Stimulated activated CD4-positive, alpha-beta T cell treated with anti-CD3 and anti-CD28 coated beads, Interleukin-12 subunit alpha, Interleukin-12 subunit beta, amount 100 ng/mL, for 24 hours (primary cell): ENCODE measurements around the gene HOXD10.

Experiments
- DNase-seq, 2 experiments: peaks; one replicate each; pipeline ENCODE4 v3.0.0-alpha.2; 2020; ENCODE audit warnings: low read depth in 2 of 2

Gene HOXD10

GRCh38 chr2:176150584-176151441, 34.2 kb downstream of the HOXD10 start:
- DNase-seq, result no peak

GRCh38 chr2:176151442-176152287, 35.1 kb downstream of the HOXD10 start, which contains the start of gene HOXD4:
Gene HOXD4, plus strand, starts transcription at chr2:176151550. Its CDS starts 84 bp downstream, at chr2:176151634.
- no peak for DNase-seq

GRCh38 chr2:176152350-176153181, 36.0 kb downstream of the HOXD10 start:
- no peak for DNase-seq

- no peak for DNase-seq
These were observed 38.1 kb downstream of the HOXD10 start for GRCh38 chr2:176154576-176155252.

- no peak for DNase-seq
These were observed 38.9 kb downstream of the HOXD10 start for GRCh38 chr2:176155356-176156044.

GRCh38 chr2:176156301-176156806, 39.8 kb downstream of the HOXD10 start:
- no peak for DNase-seq

GRCh38 chr2:176156807-176157498, 40.4 kb downstream of the HOXD10 start, which contains the start of gene HOXD3:
Gene HOXD3, plus strand, starts transcription at chr2:176157307. Its CDS starts 11,808 bp downstream, at chr2:176169115.
- DNase-seq, result no peak

- no peak for DNase-seq
These were observed 41.1 kb downstream of the HOXD10 start for GRCh38 chr2:176157499-176158185.

GRCh38 chr2:176158186-176158591, 41.6 kb downstream of the HOXD10 start:
- DNase-seq, result no peak

GRCh38 chr2:176158855-176159662, 42.5 kb downstream of the HOXD10 start:
- DNase-seq, result no peak

- DNase-seq, result no peak
These were observed 43.2 kb downstream of the HOXD10 start for GRCh38 chr2:176159663-176160250.

GRCh38 chr2:176160251-176160985, 43.8 kb downstream of the HOXD10 start:
- no peak for DNase-seq

GRCh38 chr2:176160986-176161824, 44.6 kb downstream of the HOXD10 start:
- DNase-seq, result no peak

- no peak for DNase-seq
These were observed 45.4 kb downstream of the HOXD10 start for GRCh38 chr2:176161825-176162626.
